Posterior vena cava (tissue), 2 donors: Measurements from ENCODE around the gene FAM210B. TPM values are rescaled to one million over a fixed set of nuclear protein-coding genes. Genes with fewer than 3 reads are reported as not detected.
"Not testable (repeated sequence)": the region's sequence is repeated elsewhere in the genome, so short reads cannot be mapped to it uniquely, and the experiment has no call there.

Experiments used
- DNase-seq: peaks from one replicate; pipeline ENCODE4 v3.0.0-alpha.2; 2020; ENCODE audit warnings: low spot score
- intact Hi-C, 2 donors: fragments of 100-400 bp; cut with DNase I; formaldehyde crosslinking; loops; one replicate each; pipeline versions ENCODE4 v1.14.1 to v1.14.2; 2022 to 2023
- long read RNA-seq, 2 donors: library from polyadenylated mRNA; unstranded; transcript quantifications; one replicate each; pipeline ENCODE4 v2.0.0, GENCODE V29; 2020 to 2021
- total RNA-seq, 2 donors: library from RNA; stranded (reverse); fragmentation: NEBNext Ultra II Directional; extraction: Animal tissue kit (Norgen Biotek cat#: 25700); gene quantifications; one replicate each; pipeline ENCODE4 v1.2.1, GENCODE V29; 2021
- donor health status: DM: yes; HTN: yes; CAD: no.
- donor health status: DM: yes; HTN: yes; CAD: no.

FAM210B gene
- 10 to 100 TPM; 34.3 to 40.3 TPM for total RNA-seq
- long read RNA-seq, donor 1, transcript FAM210B-201 (3 exons, 3,046 nt): major isoform, 28 of 33 reads
- long read RNA-seq, donor 1, partial matches to known transcripts: 0 of 33 reads
- long read RNA-seq, donor 1, other reads (novel, unspliced or antisense): 5 of 33 reads
- long read RNA-seq, donor 2, partial matches to known transcripts: 1 of 17 reads
- long read RNA-seq, donor 2, other reads (novel, unspliced or antisense): 16 of 17 reads

DNA sequence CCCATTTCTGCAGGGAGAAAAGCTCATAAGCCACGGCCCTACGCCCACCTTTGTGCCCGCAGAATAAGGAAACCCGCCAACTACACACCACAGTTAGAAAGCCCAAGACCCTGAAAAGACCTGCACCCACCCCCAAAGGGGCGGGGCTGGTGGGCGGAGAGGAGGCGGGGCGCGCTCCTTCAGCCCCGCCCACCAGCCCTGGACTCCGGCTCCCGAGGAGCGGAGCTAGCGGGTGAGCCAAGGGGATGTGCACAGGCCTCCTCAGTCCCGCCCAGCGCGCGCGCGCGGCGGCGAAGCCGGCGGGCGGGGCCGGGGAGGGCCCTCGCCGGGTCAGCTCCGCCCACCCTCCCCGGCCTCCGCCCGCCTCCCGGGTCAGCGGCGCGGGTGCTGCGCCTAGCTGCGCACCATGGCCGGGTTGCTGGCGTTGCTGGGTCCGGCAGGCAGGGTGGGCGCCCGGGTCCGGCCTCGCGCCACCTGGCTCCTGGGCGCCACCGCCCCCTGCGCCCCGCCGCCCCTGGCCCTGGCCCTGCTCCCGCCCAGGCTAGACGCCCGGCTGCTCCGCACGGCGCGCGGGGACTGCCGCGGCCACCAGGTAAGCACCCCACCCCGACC is at the start of gene FAM210B:
FAM210B (plus strand) TSS at position 375 of the 612 bp plus-strand sequence; CDS start at position 407, 32 bp downstream.
- DNase-seq: peak; percentile 96
- intact Hi-C loops: no loop called here

DNA sequence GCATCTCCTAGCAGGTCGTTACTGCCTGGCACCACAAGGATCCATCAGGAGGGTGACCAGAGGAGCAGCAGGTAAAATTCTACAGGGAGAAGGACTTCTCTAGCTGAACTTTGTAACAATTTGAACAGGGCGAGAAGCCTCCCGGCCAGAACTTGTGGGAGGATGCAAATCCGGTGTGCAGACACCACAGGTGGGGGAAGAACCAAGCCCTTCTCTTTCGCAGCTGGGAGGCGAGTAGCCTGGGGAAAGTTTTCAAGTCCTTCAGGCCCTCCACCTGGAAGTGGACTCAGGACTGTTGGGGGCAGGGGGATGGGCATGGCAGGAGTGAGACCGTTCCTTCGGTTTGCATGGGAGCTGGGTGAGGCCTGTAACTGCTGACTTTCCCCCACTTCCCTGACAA is 42.7 kb upstream of the FAM210B start:
- no peak for DNase-seq
- intact Hi-C loops: no loop called here

DNA sequence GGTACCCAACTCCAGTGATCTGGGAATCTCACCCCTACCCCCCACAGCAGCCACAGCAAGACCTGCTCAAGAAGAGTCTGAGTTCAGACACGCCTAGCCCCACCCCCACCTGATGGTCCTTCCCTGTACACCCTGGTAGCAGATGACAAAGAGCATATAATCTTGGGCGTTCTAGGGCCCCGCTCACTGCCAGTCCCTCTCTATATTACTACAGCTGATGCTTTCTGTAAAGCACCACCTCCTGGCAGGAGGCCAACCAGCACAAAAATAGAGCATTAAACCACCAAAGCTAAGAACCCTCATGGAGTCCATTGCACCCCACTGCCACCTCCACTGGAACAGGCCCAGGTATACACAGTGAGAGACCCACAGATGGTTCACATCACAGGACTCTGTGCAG is 42.3 kb upstream of the FAM210B start:
- intact Hi-C loops: no loop called here
- no peak for DNase-seq

DNA sequence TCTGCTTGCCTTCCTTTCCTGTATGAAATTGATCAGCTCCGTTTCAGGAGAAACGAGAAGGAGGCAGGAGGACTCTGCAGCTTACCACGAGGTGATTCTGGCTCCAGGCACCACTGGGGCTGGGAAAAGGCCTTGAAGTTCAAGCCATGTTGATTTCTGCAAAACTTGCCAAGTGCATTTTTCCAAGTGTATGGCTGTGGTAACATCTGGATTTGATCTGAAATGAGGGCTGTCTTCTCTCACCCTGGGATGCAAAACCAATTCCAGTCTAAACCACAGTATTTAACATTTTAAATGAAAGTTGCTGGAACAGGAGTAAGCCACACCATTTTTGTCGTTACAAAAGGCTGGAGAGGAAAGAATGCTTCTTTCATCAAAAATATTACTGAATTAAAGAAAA is 36.1 kb upstream of the FAM210B start:
- DNase-seq: no peak

DNA sequence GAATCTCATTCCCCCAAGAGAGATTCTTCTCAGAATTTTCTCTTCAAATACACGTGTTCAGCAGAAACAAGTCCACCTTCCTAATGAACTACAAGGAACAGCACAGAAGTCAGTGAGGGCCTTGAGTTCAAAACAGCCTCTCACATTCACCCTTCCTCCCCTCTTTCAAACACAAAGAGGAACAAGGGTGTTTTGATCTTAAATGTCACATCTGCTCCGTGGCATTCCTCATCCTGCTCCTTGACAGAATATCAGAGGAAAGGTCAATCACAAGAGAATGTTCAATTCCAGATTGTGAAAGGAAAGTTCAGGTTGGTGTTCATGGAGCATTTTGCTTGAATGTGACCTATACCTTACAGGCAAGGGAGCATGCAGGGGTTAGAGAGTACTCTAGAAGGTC is 35.6 kb upstream of the FAM210B start:
- no peak for DNase-seq
- intact Hi-C loops: no loop called here

More for the DNA sequence above, 36.1 kb upstream of the FAM210B start:
- intact Hi-C loops: no loop called here

GRCh38 chr20:56323656-56324055 is 35.1 kb upstream of the FAM210B start:
- no peak for DNase-seq
- intact Hi-C loops: loop anchor here in 1 of 2 donors (1.0 kb wide), 1 partner anchor 19 kb away; no protein-coding TSS in a partner anchor

DNA sequence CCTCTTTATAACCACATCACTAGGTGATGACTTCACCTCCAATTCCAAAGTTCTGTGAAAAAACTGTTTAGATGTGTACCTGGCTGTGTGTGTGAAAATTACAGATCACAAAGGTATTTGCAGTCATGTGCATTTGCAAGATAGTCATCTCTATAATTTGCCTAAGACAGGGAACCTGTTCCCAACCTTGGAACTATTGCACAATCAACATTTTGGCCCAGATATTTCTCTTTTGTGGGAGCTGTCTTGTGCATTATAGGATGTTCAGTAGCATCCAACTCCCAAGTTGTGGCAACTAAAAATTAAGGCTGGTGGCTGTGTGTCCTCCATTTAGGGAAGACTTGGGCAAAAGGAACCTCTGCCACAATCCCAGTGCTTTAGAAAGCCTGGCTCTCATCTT is 34.0 kb upstream of the FAM210B start:
- no peak for DNase-seq

DNA sequence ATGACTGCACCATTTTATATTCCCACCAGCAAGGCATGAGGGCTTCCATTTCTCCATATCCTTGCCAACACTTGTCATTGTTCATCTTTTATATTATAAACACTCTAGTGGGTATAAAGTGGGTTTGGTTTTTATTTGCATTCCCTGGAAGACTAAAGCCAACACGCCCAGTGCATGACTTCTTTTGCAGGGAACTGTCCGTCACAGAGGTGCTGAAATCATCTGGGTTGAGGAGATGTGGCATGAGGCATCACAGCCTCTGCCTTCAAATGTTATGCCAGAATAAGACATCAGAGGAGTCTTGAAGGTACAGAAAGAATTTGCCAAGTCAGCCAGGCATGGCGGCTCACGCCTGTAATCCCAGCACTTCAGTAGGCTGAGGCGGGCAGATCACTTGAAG is 29.9 kb upstream of the FAM210B start:
- intact Hi-C loops: no loop called here
- DNase-seq: no peak

More for the DNA sequence above, 34.0 kb upstream of the FAM210B start:
- intact Hi-C loops: loop anchor here in 1 of 2 donors (1.0 kb wide), 1 partner anchor 17 kb away; no protein-coding TSS in a partner anchor

- intact Hi-C loops, DNase-seq: not testable (repeated sequence)
These were observed 22.1 kb upstream of the FAM210B start for GRCh38 chr20:56336709-56337108.

DNA sequence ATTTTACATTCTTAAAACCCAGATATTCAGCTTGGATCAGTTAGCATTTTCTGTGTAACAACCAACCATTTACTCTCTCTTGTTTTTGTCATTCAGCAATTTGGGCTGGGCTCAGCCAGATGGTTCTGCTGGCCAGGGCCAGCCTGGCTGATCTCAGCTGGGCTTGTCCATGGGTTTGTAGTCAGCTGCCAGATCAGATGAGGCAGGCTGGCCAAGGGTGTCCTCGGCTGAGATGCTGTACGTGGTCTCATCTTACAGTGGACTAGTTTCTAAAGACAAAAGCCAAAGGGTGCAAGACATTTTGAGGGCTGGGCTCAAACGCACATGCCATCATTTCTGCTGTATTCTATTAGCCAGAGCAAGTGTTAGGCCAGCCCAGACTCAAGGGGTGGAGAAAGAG is 16.0 kb upstream of the FAM210B start:
- intact Hi-C loops: loop anchor here in 1 of 2 donors (1.0 kb wide), 1 partner anchor 18 kb away; no protein-coding TSS in a partner anchor
- DNase-seq: no peak

DNA sequence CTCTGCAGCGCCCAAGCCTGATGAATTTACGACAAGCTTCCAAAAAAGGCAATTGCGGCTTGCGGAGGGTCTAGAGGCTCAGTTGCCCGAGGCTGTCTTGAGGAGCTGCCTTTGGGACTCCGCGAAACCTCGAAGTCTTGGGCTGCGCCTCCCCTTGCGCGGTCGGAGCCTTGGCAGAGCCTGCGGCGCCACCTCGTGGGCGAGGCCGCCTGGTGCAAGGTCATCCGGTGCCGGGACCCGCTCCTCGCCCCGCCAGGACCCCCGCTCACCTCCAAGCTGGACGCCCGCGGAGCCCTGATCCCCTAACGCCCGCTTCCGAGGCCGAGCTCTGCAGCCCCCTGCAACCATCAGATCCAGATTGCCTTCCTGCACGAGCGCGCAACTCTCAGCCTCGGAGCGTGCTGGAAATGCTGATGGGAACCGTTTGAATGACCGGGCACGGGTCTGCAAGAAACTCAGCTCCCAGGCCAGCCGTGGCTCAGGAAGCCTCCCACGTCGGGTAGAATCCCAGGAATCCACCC is 14.9 kb upstream of the FAM210B start:
- intact Hi-C loops: no loop called here
- DNase-seq: peak; percentile 83

DNA sequence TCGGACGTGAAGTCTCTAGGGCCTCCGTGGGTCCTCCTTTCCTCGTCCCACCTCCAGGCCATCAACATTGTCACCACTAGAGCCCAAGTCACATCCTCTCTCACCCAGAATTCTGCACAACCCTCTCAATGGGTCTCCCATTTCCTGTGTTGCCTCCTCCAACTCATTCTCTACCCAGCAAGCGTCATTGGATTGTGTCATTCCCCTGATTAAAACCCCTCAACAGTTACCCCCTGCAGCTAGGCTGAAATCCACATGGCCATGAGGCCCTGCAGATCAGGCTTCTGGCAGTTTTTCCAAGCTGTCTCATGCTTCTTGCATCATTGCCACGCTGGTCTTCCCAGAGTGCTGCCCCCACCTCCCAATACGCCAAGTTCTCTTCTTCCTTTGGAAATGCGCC is 12.9 kb upstream of the FAM210B start:
- intact Hi-C loops: no loop called here
- DNase-seq: no peak

DNA sequence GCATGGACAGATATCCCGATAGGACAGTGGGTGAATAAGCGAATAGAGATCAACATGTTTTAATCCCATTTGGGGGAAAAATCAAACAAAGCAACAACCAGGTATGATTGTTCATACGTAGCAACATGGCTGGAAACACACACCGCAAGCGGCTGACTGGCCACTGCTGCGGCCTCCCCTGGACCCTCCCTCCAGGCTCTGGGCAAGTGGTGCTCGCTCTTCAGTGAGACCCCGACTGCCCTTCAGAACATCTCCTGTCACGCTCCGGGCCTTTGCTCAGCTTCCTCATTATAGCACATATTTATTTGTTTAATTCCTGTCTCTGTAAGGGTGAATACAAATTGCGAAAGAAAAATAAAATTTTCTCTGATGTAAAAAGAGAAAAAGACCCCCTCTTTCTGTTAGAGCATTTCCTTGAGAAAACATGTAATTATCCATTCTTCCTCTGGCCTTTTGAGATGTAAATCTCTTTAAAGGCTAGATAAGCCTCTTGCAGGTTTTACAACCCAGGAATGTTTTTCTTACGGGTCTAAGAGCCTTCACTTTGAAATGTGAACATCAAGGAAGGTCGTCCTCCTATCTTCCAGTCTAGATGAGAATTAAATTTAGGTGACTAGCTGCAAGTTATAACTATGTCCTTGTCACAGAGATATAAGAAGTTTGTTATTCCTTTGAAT is 11.0 kb upstream of the FAM210B start:
- no peak for DNase-seq
- intact Hi-C loops: no loop called here

GRCh38 chr20:56348305-56348693 is 10.5 kb upstream of the FAM210B start:
- DNase-seq: no peak
- intact Hi-C loops: no loop called here

DNA sequence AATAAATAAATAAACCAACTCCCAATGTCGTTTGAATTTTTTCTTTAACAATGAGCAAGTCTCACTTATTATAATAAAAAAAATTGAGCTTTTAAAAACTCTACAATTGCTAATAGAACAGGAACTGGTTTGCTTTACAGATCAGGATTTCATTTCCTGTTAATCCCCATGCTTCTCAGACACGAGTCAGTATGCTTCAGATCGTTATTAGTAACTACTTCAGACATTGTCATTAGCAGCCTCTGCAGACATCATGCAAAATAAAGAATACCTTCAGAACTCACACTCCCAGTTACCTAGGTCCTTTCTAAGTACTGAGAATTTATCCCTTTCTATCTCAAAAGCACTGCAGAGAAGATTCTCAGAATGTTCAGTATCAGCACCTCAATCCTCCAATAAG is 10.0 kb upstream of the FAM210B start:
- intact Hi-C loops: no loop called here

GRCh38 chr20:56350842-56351241 is 7.9 kb upstream of the FAM210B start:
- no peak for DNase-seq
- intact Hi-C loops: no loop called here

More for the DNA sequence above, 10.0 kb upstream of the FAM210B start:
- no peak for DNase-seq

DNA sequence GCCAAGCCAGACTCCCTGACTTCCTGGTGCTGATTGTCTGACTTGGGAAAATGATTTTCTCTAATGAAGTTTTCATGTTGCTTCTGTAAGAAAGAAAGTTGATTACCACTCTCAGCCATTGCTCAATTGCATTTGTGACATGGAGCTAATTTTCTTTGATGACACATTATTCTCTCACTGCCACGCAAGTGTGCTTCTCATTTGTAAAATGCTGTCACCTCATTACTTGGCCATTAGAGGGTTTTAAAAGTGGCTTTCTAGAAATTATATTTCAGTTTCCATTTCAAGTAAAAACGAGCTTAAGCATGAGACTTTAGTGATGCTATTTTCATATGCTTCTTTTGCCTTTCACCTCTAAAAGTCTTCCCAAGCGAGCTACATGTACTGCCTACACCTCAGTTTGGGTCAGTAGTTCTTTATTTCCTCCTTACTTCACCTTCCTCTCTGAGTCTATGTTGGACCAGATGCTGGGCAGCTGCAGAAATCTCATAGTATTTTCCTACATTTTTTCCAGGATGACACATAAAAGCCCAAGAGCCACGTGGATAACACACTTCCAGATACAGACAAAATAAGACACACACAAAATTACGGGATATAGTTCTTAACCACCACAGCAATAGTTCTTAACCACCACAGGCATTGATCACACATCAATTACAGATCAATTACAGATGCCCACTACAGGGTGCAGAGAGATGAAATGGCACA is 6.3 kb upstream of the FAM210B start:
- DNase-seq: no peak
- intact Hi-C loops: no loop called here

DNA sequence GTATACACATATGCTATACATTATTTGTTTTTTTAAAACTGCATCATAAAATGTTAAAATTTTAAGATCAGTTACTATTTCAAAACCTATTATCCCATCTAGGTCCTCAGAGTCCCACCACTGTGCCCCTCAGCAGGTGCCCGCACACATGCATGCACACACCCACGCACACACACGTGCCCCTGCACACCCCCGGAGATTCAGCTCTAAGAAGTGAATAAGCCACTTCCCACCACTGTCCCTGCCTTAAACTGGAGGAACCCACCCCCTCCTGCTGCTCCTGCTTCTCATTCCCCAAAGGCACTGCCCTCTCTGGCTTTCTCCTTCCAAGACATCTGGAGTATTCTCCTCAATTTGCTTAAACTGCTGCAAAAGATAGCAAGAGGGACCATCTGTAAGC is 5.4 kb upstream of the FAM210B start:
- intact Hi-C loops: no loop called here

GRCh38 chr20:56358070-56358469 is 704 bp upstream of the FAM210B start:
- intact Hi-C loops: no loop called here
- no peak for DNase-seq

More for the DNA sequence above, 5.4 kb upstream of the FAM210B start:
- no peak for DNase-seq
